ENCODE data around the gene CHST11.

CHST11 gene

DNA sequence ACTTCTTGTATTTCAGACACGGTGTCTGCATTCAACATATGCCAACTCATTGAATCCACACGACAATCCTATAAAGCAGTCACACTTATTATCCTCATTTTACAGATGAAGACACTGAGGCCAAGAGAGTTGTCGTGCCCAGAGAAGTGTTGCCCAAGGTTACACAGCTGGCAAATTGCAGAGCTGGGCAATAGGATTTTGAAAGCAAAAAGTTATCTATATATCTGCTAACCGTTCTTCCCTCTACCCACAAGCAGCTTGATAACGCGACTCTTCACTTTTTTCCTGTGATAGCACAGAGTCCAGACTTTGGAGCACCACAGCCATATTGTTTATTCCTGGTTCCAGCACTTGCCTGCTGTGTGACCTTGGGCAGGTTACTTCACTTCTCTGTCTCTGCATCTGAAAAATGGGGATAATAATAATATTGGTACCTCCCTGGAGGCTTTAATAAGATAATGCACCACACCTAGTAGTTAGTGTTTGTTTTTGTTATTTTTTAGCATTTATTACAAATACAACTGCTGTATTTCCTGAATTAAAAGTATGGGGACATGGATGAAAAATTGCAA, 82.2 kb downstream of the CHST11 start:
- no peak for DNase-seq (ENCODE audit: low read depth, low spot score)
- H3K9ac ChIP-seq (ENCODE audit: insufficient read length, low read depth), result no peak overlapping the region
- peaks cover 4% of the 10 kb centered on the region for H3K4me1 ChIP-seq (ENCODE audit: insufficient read depth, insufficient read length)
- H3K9me3 ChIP-seq (ENCODE audit: insufficient read depth, low read length), result peaks cover 6% of the 10 kb centered on the region; the same call in 1 of the 2 replicates
- H3K4me3 ChIP-seq (ENCODE audit: insufficient read length, low read depth), result no peak overlapping the region
- H3K36me3 ChIP-seq (ENCODE audit: insufficient read depth, insufficient read length, low read length), result no peaks in the 10 kb centered on the region
- TF ChIP-seq YY1 (IDR thresholded peaks at IDR 0.05; ENCODE audit: insufficient read depth, insufficient read length) (no peak), ZNF274 (IDR thresholded peaks at IDR 0.05; ENCODE audit: low read depth, low read length) (no peak)
- H3K27me3 ChIP-seq (ENCODE audit: insufficient read depth, insufficient read length), result no peaks in the 10 kb centered on the region

DNA sequence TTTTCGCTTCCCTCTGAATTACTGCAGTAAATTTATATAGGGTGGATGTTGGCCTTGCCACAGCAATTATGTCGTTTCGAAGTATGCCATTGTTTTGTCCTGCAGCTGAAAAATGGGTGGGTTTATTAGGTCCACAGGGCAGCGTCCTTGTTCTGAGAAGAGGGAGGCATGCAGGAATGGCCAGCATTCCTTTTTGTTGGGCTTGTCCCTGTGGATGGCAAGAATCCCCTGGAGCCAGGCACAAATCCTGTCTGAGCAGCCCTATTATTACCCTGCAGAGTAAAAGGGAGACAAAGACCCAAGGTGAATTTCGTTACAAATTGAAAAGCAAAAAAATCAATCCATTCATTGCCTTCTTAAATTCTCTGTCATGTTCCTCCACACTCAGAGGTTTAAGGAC, 88.1 kb downstream of the CHST11 start:
- no peak for DNase-seq (ENCODE audit: low read depth, low spot score)
- Histone ChIP-seq H3K36me3 (ENCODE audit: insufficient read depth, insufficient read length, low read length) (no peaks in the 10 kb centered on the region), H3K9me3 (ENCODE audit: insufficient read depth, low read length) (peaks cover 11% of the 10 kb centered on the region; the same call in 1 of the 2 replicates), H3K4me3 (ENCODE audit: insufficient read length, low read depth) (no peak overlapping the region), H3K27me3 (ENCODE audit: insufficient read depth, insufficient read length) (no peaks in the 10 kb centered on the region), H3K9ac (ENCODE audit: insufficient read length, low read depth) (no peak overlapping the region), H3K4me1 (ENCODE audit: insufficient read depth, insufficient read length) (peaks cover 4% of the 10 kb centered on the region)
- no peak for TF ChIP-seq YY1 (IDR thresholded peaks at IDR 0.05; ENCODE audit: insufficient read depth, insufficient read length)
- TF ChIP-seq ZNF274 (IDR thresholded peaks at IDR 0.05; ENCODE audit: low read depth, low read length), result no peak
- no peak for TF ChIP-seq SUZ12 (IDR thresholded peaks at IDR 0.05; ENCODE audit: extremely low read depth, insufficient read depth, insufficient read length)

DNA sequence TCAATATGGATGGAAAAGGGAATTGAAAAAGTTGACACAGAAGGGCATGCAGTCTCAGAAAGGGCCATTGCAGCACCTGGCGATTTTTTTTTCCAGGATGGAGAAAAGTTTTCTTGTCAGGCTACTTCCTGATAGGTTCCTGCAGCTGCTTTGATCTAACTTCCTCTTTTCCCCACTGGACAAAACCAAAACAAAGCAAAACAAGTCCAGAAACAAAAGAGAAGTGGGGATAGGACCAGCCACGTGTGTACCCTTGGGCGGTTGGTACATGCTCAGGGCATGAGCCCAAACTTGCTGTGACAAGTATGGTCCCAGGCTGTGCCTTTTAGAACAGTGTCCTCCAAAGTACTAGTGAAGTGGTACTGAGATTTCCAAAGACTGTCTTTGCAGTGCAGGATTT, 89.8 kb downstream of the CHST11 start:
- DNase-seq (ENCODE audit: low read depth, low spot score), result no peak
- peaks cover 3% of the 10 kb centered on the region for H3K4me1 ChIP-seq (ENCODE audit: insufficient read depth, insufficient read length)
- no peaks in the 10 kb centered on the region for H3K27me3 ChIP-seq (ENCODE audit: insufficient read depth, insufficient read length)
- no peak overlapping the region for H3K9ac ChIP-seq (ENCODE audit: insufficient read length, low read depth)
- H3K4me3 ChIP-seq (ENCODE audit: insufficient read length, low read depth), result no peak overlapping the region
- no peaks in the 10 kb centered on the region for H3K36me3 ChIP-seq (ENCODE audit: insufficient read depth, insufficient read length, low read length)
- peaks cover 11% of the 10 kb centered on the region; the same call in 1 of the 2 replicates for H3K9me3 ChIP-seq (ENCODE audit: insufficient read depth, low read length)
- TF ChIP-seq ZNF274 (IDR thresholded peaks at IDR 0.05; ENCODE audit: low read depth, low read length), result no peak
- no peak for TF ChIP-seq SUZ12 (IDR thresholded peaks at IDR 0.05; ENCODE audit: extremely low read depth, insufficient read depth, insufficient read length)
- no peak for TF ChIP-seq YY1 (IDR thresholded peaks at IDR 0.05; ENCODE audit: insufficient read depth, insufficient read length)

DNA sequence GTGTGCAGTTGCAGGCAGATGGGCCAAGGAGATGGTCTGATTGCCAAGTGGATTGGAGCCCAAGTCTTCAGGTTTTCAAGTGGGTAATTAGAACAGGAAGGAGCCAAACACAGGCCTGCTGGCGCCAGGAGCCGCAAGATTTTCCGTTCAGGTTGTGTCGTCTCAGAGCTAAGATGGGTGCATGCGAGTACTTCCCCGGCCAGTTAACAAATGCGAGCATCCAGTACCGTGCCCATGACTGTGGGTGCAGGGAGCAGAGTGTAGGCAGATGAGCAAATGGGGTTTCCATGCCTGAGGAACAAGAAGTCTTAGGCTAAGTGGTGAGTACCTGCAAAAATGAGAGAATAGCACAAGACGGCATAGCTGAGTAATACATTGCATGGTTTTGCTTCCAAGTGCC, 90.5 kb downstream of the CHST11 start:
- no peak overlapping the region for H3K9ac ChIP-seq (ENCODE audit: insufficient read length, low read depth)
- no peak overlapping the region for H3K4me3 ChIP-seq (ENCODE audit: insufficient read length, low read depth)
- peaks cover 11% of the 10 kb centered on the region; the same call in 1 of the 2 replicates for H3K9me3 ChIP-seq (ENCODE audit: insufficient read depth, low read length)
- peaks cover 3% of the 10 kb centered on the region for H3K4me1 ChIP-seq (ENCODE audit: insufficient read depth, insufficient read length)
- H3K27me3 ChIP-seq (ENCODE audit: insufficient read depth, insufficient read length), result no peaks in the 10 kb centered on the region
- TF ChIP-seq SUZ12 (IDR thresholded peaks at IDR 0.05; ENCODE audit: extremely low read depth, insufficient read depth, insufficient read length) (no peak), YY1 (IDR thresholded peaks at IDR 0.05; ENCODE audit: insufficient read depth, insufficient read length) (no peak), ZNF274 (IDR thresholded peaks at IDR 0.05; ENCODE audit: low read depth, low read length) (no peak)
- no peaks in the 10 kb centered on the region for H3K36me3 ChIP-seq (ENCODE audit: insufficient read depth, insufficient read length, low read length)
- no peak for DNase-seq (ENCODE audit: low read depth, low spot score)

DNA sequence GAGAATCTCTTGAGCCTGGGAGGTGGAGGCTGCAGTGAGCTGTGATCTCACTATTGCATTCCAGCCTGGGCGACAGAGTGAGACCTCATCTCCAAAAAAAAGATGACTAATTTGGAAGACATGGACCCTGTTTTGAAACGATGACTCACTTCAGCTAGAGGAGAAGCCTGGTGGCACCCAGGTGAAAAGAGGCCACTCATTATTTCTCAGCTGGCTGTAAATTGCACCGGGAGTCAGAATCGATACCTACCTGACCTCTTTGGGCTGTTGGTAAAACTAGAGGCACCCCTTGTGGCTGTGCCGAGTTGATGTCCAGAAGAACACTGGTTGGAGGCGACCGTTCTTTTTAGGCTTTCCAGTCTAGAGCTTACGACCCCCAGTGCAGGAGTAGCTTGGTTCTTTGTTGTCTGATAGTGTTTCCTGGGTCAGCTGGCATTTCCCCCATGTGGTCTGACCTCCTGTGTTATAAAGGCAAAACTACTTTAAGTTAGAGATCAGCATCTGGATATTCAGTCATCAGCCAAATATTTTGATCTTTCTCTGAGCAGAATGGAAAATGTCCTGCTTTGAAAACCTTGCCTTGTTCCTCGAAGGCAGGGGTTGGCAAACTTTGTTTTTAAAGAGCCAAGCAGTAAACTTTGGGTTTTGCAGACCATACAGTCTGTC, 93.2 kb downstream of the CHST11 start:
- no peak for DNase-seq (ENCODE audit: low read depth, low spot score)
- Histone ChIP-seq H3K4me1 (ENCODE audit: insufficient read depth, insufficient read length) (peaks cover 3% of the 10 kb centered on the region), H3K36me3 (ENCODE audit: insufficient read depth, insufficient read length, low read length) (no peaks in the 10 kb centered on the region), H3K9ac (ENCODE audit: insufficient read length, low read depth) (no peak overlapping the region), H3K4me3 (ENCODE audit: insufficient read length, low read depth) (no peak overlapping the region), H3K27me3 (ENCODE audit: insufficient read depth, insufficient read length) (no peaks in the 10 kb centered on the region), H3K9me3 (ENCODE audit: insufficient read depth, low read length) (peaks cover 19% of the 10 kb centered on the region; the same call in 1 of the 2 replicates)
- TF ChIP-seq ZNF274 (IDR thresholded peaks at IDR 0.05; ENCODE audit: low read depth, low read length), result no peak
- no peak for TF ChIP-seq SUZ12 (IDR thresholded peaks at IDR 0.05; ENCODE audit: extremely low read depth, insufficient read depth, insufficient read length)
- TF ChIP-seq YY1 (IDR thresholded peaks at IDR 0.05; ENCODE audit: insufficient read depth, insufficient read length), result no peak

DNA sequence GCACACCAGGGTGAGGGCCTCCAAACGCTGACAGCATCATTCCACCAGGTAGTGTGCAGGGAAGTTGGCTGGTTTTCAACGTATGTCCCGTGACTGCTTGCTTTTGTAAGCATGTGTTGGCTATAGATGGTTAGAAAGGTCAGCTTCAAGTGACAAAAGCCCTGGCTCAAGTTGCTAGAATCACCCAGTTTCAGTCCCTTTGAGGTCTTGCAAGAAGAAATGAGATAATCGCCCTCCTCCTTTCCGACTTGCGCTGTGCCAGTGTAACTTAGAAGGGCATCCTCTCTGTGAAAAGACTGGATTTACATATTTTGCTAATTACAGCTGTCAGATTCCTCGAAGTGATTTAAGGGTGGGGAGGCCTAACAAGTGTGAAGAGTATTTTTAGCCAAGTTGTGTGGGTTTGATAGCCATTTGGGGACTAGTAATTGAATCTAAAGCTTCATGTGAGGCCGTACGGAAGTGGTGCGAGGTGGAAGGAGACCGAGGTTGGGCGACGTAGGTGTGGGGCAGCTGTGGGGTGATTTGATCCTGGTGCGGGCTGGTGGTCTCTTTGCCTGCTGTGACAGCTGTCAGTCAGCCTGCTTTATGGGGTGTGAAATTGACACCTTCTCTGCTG, 94.7 kb downstream of the CHST11 start:
- no peaks in the 10 kb centered on the region for H3K27me3 ChIP-seq (ENCODE audit: insufficient read depth, insufficient read length)
- DNase-seq (ENCODE audit: low read depth, low spot score), result no peak
- H3K9me3 ChIP-seq (ENCODE audit: insufficient read depth, low read length), result peaks cover 19% of the 10 kb centered on the region; the same call in 1 of the 2 replicates
- no peak overlapping the region for H3K9ac ChIP-seq (ENCODE audit: insufficient read length, low read depth)
- no peaks in the 10 kb centered on the region for H3K36me3 ChIP-seq (ENCODE audit: insufficient read depth, insufficient read length, low read length)
- no peak overlapping the region for H3K4me3 ChIP-seq (ENCODE audit: insufficient read length, low read depth)
- peaks cover 3% of the 10 kb centered on the region for H3K4me1 ChIP-seq (ENCODE audit: insufficient read depth, insufficient read length)
- no peak for TF ChIP-seq SUZ12 (IDR thresholded peaks at IDR 0.05; ENCODE audit: extremely low read depth, insufficient read depth, insufficient read length)
- TF ChIP-seq YY1 (IDR thresholded peaks at IDR 0.05; ENCODE audit: insufficient read depth, insufficient read length), result no peak
- TF ChIP-seq ZNF274 (IDR thresholded peaks at IDR 0.05; ENCODE audit: low read depth, low read length), result no peak

DNA sequence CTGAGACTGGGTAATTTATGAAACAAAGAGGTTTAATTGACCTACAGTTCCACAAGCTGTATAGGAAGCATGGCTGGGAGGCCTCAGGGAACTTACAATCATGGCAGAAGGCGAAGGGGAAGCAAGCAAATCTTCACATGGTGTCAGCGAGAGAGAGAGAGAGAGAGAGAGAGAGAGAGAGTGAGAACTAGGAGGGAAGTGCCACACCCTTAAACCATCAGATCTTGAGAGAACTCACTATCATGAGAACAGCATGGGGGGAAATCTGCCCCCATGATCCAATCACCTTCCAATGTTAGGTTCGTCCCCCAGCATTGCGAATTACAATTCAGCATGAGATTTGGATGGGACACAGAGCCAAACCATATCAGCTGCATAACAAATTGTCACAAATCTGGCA, 96.7 kb downstream of the CHST11 start:
- TF ChIP-seq ZNF274 (IDR thresholded peaks at IDR 0.05; ENCODE audit: low read depth, low read length) (no peak), YY1 (IDR thresholded peaks at IDR 0.05; ENCODE audit: insufficient read depth, insufficient read length) (no peak), SUZ12 (IDR thresholded peaks at IDR 0.05; ENCODE audit: extremely low read depth, insufficient read depth, insufficient read length) (no peak)
- no peaks in the 10 kb centered on the region for H3K27me3 ChIP-seq (ENCODE audit: insufficient read depth, insufficient read length)
- no peaks in the 10 kb centered on the region for H3K36me3 ChIP-seq (ENCODE audit: insufficient read depth, insufficient read length, low read length)
- no peak for DNase-seq (ENCODE audit: low read depth, low spot score)
- H3K9ac ChIP-seq (ENCODE audit: insufficient read length, low read depth), result no peak overlapping the region
- H3K4me1 ChIP-seq (ENCODE audit: insufficient read depth, insufficient read length), result peaks cover 9% of the 10 kb centered on the region
- peaks cover 14% of the 10 kb centered on the region; the same call in 1 of the 2 replicates for H3K9me3 ChIP-seq (ENCODE audit: insufficient read depth, low read length)
- no peak overlapping the region for H3K4me3 ChIP-seq (ENCODE audit: insufficient read length, low read depth)

All from NT2/D1 (cell line).